Neural progenitor cell (in vitro differentiated cells): Measurements from ENCODE around the gene ESYT3.

Experiments used
- EZH2 ChIP-seq: fragments of 200-600 bp; sonication (generic); IDR thresholded peaks from 2 replicates; pipeline ENCODE4 v1.6.1; 2017; ENCODE audit warnings: antibody characterized with exemption, mild to moderate bottlenecking, moderate library complexity
- EZH2phosphoT487 ChIP-seq: fragments of 200-600 bp; sonication (generic); IDR thresholded peaks from 2 replicates; pipeline ENCODE4 v1.6.1; 2017; ENCODE audit warnings: antibody characterized with exemption
- TF ChIP-seq, protein P1 (sequence below): fragments of 200-600 bp; sonication (generic); IDR thresholded peaks from 2 replicates; pipeline ENCODE4 v1.5.1; 2017; ENCODE audit warnings: antibody characterized with exemption, mild to moderate bottlenecking

DNA sequence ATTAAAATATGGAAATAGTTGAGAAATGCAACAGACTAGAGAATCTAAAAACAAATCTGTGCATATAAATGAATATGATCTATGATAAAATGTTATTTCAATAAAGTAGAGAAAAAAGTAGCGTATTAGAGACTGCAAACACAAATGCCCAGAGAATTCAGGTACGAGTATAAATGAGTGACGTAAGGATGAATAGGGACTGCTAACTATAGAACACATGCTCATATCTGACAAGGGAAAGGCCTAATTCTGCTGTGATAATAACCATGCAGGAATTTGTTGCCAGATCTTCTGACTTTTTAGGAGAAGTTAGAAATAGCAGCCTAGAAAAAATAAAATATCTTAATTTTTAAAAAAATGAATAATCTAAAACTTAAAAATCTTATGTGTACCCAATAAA lies 73.1 kb downstream of the ESYT3 start:
- TF ChIP-seq EZH2 (no peak), EZH2phosphoT487 (no peak)
- TF ChIP-seq, protein P1, sequence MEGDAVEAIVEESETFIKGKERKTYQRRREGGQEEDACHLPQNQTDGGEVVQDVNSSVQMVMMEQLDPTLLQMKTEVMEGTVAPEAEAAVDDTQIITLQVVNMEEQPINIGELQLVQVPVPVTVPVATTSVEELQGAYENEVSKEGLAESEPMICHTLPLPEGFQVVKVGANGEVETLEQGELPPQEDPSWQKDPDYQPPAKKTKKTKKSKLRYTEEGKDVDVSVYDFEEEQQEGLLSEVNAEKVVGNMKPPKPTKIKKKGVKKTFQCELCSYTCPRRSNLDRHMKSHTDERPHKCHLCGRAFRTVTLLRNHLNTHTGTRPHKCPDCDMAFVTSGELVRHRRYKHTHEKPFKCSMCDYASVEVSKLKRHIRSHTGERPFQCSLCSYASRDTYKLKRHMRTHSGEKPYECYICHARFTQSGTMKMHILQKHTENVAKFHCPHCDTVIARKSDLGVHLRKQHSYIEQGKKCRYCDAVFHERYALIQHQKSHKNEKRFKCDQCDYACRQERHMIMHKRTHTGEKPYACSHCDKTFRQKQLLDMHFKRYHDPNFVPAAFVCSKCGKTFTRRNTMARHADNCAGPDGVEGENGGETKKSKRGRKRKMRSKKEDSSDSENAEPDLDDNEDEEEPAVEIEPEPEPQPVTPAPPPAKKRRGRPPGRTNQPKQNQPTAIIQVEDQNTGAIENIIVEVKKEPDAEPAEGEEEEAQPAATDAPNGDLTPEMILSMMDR: no peak
